GM18507 (cell line): Measurements from ENCODE around the gene EXOSC2.

ENCODE experiments used
- DNase-seq: peaks from one replicate; pipeline ENCODE4 v3.0.0; 2011; ENCODE audit warnings: low read depth; ENCODE audit not compliant: insufficient read length; ENCODE audit errors: extremely low spot score
- FAIRE-seq: peaks from 2 replicates; lab custom pipeline; 2011; peaks lifted over from hg19 to GRCh38; lab: Jason Lieb, UNC

EXOSC2 gene

DNA sequence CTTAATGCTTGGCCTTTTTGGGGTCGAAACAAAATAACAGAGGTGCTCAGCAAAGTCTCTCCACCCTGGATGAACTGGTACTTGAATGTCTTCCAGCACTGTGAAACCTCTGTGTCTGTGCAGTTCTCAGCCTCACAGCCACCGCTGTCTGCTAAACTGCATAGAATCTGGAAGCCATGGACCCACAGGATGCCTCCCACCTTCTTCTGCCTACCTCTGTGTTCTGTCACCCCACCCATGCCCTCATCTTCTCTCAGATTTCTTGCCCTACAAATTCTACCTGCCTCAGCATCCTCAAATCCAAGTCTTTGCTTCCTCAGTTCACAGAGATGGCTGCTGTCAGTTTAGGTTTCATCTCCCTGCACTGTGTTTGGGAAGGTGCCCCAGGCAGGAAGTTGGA is 35.6 kb downstream of the EXOSC2 start:
- FAIRE-seq (no peak), DNase-seq (no peak)

- DNase-seq (no peak), FAIRE-seq (no peak)
Observed at GRCh38 chr9:130731355-130731754, 37.8 kb downstream of the EXOSC2 start.

DNA sequence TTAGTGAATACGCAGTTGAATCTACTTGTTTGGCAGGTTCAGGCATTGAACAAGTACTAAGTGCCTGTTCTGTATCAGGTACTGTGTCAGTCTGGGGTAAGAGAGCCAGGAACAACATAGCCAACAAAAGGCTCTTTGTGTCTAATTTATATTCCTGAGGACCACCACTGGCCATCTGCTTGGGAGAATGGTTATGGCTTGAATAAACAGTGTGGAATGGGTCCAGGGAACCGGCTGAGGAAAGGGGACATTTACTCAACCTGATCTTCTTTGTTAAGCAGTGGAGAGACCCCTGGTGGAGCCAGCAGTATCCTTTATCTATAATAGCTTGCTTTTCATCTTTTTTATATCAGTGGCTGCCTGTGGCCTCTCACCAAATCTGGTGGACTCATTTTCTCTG is 38.6 kb downstream of the EXOSC2 start:
- FAIRE-seq (no peak), DNase-seq (no peak)

- FAIRE-seq (no peak), DNase-seq (no peak)
Observed at GRCh38 chr9:130732793-130733221, 39.2 kb downstream of the EXOSC2 start.

DNA sequence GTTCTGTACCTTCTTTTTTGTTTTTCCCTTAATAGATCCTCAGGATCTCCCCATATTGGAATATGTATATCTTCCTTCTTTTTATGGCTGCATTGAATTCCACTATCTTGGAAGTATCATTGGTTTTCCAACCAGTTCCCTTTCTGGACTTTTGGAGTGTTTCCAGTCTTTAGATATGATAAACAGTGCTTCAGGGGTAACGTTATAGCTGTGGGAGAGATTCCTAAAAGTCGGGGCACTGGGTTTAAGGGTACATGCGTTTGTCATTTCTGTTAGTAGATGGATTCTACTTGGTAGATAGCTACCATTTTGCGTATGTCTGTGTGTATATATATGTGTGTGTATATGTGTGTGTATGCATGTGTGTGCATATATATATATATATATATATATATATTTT is 42.0 kb downstream of the EXOSC2 start:
- FAIRE-seq (no peak), DNase-seq (no peak)

DNA sequence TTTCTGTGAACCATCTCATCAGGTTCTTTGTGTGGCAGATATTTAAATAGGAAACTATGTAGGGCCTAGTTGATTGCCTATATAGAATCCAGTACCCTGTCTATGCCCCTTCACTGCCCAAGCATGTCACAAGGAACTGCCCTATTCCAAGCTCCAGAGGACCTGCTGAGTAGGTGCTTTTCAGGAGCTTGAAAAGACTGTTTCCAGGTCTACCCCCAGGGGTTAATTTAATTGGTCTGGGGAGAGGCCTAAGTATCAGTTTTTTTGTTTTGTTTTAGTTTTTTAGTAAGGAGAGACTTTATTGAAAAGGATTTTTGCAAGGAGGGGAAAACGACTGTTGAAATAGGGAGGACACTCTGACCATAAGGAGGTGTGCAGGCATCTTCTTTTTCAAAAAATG is 43.3 kb downstream of the EXOSC2 start:
- FAIRE-seq: no peak

DNA sequence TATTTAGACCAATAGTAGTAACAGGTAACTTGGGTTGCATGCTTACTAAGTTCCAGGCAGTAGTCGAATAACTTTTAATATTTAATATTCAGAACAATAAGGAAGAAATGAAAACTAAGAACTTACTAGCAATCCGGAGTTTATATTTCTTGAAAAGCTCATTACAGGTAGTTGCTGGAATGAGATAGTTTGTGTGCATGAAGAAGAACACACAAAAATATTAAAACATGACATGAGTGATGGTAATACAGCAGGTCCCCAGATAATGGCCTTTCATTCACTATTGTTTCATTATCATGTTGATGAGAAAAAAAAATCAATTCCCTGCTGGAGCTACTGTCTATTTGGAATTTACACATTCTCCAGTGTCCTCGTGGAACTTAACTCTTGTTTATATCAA is 44.7 kb downstream of the EXOSC2 start:
- DNase-seq (no peak), FAIRE-seq (no peak)

More for the DNA sequence above, 43.3 kb downstream of the EXOSC2 start:
- no peak for DNase-seq

DNA sequence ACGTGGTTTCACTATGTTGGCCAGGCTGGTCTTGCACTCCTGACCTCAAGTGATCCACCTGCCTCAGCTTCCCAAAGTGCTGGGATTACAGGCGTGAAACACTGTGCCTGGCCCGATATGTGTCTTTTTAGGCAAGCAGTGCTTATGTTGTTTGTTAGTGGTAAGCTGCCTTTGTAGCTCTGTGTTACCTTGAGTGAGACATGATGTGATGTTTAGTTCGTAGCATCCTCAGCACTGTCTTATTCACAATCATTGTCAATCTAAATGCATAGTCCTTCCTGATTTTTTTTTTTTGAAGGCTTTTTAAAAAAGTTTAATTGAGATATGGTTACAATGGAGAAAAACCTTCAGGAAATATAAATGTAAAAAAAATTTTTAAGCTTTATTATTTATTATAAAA is 45.5 kb downstream of the EXOSC2 start:
- FAIRE-seq (no peak), DNase-seq (no peak)

DNA sequence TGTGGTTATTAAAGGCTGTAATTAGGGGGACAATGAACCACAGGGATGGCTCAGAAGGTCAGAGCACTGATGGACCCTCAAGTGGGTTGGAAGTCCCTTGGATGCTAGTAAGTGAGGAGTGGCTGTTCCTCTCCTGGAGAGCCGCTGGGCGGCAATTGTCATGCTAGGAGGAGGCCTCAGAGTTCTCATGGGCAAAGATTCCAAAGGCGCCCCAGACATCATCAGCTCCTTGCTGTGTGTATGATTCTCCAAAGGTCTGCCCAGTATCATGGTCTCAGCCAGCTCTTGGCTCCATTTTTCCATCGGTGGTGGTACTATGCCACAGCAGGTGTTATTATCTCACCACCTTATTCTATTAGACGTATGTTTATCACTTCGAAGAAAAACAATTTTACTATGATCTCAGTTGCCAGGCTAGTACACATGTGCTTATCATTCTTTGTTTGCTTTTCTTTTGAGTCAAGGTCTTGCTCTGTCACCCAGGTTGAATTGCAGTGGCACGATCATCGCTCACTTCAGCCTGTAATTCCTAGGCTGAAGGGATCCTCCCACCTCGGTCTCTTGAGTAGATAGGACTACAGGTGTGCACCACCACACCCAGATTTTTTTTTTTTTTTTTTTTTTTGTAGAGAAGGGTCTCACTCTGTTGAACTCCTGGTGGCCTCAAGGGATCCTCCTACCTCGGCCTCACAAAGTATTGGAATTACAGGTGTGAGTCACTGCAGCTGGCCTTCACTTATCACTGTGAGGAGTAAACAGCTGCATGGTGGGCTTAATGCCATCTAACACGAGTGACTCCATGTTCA is 46.8 kb downstream of the EXOSC2 start:
- DNase-seq (no peak), FAIRE-seq (no peak)

- no peak for DNase-seq
- FAIRE-seq: no peak
Observed at GRCh38 chr9:130741024-130741305, 47.4 kb downstream of the EXOSC2 start.

GRCh38 chr9:130741831-130742449 is 48.4 kb downstream of the EXOSC2 start:
- no peak for FAIRE-seq
- no peak for DNase-seq

- FAIRE-seq: no peak
- DNase-seq: no peak
Observed at GRCh38 chr9:130743656-130744055, 50.1 kb downstream of the EXOSC2 start.

GRCh38 chr9:130745210-130745800 is 51.7 kb downstream of the EXOSC2 start:
- DNase-seq (no peak), FAIRE-seq (no peak)

DNA sequence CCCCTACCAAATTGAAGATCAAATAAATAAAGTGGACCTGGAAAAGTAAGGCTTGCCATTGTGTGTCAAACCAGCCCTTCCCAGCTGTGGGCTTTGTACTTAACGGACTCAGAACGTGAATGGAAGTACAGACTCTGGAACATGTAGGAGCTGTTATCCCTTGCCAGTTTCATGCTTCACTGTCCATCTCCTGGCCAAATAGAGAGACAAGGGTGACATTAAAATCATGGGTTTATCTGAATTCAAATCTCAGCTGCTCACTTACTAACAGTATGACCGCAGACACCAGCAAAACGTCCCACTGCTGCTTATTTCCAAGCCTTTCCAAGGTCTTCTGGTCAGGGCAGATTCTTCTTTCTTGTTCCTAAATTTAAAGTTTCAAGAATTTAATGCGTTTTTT is 52.2 kb downstream of the EXOSC2 start:
- DNase-seq (no peak), FAIRE-seq (no peak)

DNA sequence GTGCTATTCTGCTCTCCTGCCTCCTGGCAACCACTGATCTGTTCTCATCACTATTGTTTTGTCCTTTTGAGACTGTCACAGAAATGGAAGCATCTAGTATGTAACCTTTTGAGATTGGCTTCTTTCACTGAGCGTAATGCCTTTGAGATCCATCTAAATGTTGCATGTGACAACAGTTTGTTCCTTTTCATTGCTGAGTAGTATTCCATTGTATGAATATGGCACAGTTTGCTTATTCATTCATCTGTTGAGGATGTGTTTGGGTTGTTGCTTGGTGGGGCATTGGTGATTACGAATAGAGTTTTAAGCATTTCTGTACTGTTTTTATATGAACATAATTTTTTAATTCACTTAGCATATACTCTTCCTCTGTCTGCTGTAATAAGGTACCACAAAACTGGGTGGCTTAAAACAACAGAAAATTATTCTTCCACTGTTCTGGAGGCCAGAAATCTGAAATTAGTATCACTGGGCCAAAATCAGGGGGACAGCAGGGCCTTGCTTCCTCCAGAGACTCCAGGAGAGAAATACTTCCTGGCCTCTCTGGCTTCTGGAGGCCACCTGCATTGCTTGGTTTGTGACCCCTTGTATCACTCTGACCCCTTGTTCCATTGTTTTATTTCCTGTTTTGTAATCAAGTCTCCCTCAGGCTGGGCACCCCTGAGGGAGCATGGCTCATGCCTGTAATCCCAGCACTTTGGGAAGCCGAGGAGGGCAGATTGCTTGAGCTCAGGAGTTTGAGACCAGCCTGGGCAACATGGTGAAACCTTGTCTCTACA is 53.0 kb downstream of the EXOSC2 start:
- FAIRE-seq (no peak), DNase-seq (no peak)

DNA sequence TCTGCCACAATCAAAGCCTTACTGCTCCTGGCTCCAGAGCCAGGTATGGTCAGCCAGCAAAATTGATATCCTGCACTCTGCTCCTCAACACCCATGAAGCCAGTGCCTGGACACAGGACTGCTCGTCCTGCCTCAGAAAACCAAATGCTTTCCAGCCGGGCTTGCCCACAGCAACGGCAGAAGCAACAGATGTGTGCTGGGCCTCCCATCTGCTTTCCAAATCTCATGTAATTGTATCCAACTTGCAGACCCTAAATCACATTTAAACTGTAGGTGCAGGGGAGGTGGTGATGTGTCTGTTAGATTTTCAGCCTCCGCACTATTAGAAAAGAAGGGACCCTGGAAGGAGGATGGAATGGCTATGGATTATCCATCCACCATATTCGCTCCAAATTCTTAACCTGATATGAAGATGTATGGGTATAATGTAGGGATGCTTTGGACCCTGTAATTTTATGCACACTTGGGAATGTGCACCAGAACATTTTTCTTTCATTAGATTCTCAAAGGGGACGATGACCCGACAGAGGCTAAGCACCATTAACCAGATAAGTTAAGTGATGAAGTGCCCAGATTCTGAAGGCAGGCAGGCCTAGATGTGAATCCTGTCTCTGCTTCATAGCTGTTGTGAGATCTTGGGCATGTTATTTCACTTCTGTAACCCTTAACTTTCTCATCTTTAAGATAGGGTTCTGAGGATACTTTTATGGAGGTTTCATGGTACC is 58.2 kb downstream of the EXOSC2 start:
- no peak for FAIRE-seq
- DNase-seq: no peak
